C4-2B (cell line): ENCODE measurements around the gene CCNY.

Experiments used
- ZFX ChIP-seq: fragments of 450-650 bp; IDR thresholded peaks from 2 replicates; pipeline ENCODE4 v1.6.1; 2017
- TF ChIP-seq, protein P1 (sequence below): fragments of 450-650 bp; conservative IDR thresholded peaks from 2 replicates; pipeline ENCODE4 v1.5.1; 2017; ENCODE audit warnings: mild to moderate bottlenecking

DNA sequence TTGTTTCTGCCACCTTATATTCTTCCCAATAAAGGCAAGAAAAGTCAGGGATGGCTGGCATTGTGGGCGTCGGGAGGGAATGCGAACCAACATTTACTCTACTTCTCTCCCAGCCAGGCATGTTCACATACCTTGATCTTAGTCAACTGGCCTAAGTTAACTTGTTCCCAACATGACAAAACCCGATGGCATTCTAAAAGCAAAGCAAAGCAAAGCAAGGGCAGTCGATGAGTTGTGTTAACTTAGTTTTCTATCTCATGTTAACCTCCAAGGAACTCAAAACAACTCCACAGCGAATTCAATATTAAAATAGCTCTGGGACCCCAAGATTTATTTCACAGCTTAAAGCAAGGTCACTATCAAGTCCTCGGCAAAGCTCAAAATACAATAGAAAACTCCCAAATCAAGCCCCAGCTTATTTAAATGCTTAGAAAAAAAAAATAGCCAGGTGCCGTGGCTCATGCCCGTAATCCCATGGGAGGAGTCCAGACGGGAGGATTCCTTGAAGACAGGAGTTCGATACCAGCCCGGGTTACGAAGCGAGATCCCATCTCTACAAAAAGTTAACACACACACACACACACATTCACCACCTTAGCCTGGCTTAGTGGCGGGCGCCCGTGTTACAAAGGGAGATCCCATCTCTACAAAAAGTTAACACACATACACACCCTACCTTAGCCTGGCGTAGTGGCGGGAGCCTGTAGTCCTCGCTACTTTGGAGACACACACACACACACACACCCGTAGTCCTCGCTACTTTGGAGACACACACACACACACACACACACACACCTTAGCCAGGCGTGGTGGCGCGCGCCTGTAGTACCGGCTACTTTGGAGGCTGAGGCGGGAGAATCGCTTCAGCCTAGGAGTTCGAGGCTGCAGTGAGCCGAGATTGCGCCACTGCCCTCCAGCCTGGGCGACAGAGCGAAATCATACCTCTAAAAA is 901 bp upstream of the CCNY start:
- TF ChIP-seq, protein P1, sequence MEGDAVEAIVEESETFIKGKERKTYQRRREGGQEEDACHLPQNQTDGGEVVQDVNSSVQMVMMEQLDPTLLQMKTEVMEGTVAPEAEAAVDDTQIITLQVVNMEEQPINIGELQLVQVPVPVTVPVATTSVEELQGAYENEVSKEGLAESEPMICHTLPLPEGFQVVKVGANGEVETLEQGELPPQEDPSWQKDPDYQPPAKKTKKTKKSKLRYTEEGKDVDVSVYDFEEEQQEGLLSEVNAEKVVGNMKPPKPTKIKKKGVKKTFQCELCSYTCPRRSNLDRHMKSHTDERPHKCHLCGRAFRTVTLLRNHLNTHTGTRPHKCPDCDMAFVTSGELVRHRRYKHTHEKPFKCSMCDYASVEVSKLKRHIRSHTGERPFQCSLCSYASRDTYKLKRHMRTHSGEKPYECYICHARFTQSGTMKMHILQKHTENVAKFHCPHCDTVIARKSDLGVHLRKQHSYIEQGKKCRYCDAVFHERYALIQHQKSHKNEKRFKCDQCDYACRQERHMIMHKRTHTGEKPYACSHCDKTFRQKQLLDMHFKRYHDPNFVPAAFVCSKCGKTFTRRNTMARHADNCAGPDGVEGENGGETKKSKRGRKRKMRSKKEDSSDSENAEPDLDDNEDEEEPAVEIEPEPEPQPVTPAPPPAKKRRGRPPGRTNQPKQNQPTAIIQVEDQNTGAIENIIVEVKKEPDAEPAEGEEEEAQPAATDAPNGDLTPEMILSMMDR = no peak
- TF ChIP-seq ZFX = no peak
